GM18498 (cell line): ENCODE measurements around the gene LIN7B.

Experiments used
- ATAC-seq: cut with Tn5 transposase; IDR thresholded peaks from one replicate; pipeline ENCODE4 v1.9.1; 2021; ENCODE audit warnings: mild to moderate bottlenecking, moderate library complexity; ENCODE audit not compliant: unreplicated experiment

LIN7B gene

DNA sequence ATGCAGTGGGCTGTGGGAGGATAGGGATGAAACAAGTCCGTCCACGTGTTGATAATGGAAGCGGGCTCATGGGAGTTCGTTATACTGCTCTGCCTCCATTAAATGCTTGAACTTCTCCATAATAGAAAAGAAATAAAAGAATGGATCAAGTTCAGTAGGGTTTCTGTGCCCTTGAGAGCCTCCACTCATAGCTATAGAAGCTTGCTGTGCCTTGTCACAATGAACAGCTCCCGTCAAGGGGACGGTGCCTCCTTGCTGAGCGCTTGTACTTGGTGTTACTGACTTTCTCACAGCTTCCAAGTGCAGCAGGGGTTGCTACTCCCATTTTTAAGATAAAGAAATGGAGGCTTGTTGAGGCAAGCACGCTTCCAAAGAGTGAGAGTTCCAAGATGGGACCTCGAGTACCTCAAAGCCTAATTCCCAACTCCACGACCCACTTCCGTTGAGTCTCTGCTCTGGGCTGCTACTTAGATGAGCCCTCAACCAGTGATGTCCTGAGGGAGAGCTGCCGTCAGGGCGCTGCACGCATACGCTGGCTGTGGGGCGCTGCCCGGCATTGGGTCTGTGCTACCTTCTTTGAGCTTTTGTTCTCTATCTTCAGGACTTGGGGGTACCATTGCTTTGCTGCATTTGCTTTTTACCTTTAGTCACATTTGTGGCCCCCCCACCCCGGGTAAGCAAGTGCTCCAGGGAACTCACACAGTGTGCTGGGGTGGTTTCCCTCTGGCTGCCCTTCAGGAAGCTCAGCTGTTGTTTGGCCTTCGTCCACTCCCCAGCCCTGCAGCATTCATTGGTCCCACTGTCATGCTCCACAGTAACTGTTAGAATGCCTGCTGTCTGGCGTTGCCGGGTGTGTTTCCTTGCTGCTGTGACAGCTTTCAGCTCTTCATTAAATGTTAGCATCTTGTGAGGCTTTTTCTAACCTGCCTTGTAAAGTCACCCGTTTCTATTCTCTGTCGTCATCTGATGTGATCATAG lies 19.4 kb upstream of the LIN7B start:
- no peak for ATAC-seq

DNA sequence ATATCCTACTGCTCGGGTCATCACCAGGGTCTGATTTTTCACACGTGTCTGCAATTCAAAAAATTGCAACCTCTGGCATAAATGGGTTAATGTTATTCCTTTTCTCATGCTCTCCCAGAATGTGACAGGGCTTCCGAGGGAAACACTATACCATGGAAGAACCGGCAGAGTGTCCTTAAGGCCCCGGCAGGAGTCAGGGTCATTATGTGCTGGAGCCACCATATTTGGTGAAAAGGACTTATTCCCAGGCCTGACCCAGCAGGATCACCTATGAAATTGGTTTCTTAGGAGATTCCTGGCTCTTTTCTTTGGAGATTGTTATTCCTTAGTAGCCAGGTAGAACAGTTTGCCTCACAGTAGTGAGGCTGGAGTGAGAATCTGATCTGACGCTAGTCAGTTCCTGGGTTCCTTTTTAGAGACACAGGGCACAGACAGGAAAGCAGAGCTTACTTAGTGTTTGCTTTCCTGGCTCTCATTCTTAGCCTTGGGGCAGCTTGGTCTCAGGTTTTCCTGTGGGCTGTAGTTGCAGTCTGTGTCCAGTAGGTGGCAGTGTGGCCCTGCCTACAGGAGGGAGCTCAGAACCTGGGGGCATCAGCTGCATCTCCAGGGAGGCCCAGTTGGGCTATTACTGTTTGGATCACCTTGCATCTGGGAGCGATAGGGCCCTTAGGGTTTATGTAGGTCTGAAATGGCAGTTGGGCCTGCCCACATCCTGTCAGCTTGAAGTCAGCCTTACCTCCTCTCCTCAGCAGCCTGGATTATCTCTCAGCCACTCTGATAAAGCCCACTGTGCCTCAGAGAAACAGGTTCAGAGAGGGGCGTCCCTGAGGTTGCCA lies 16.5 kb upstream of the LIN7B start:
- no peak for ATAC-seq

DNA sequence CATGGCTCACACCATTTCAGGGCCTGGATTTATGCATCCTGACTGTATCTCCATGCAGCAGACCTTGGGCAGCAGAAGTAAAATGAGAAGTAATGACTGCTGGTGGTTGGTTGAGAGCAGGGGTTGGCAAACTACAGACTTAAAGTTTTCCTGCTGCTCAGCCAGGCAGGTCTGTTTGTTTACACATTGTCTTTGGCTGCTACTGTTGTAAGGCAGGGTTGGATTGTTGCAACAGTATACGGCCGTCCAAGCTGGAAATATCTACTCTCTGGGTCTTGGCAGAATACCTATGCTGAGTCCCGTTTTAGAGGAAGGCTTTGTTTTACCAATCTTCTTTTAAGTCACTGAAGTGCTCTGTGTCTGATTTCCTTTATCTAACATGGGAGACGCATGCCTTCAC lies 15.4 kb upstream of the LIN7B start:
- ATAC-seq = no peak

DNA sequence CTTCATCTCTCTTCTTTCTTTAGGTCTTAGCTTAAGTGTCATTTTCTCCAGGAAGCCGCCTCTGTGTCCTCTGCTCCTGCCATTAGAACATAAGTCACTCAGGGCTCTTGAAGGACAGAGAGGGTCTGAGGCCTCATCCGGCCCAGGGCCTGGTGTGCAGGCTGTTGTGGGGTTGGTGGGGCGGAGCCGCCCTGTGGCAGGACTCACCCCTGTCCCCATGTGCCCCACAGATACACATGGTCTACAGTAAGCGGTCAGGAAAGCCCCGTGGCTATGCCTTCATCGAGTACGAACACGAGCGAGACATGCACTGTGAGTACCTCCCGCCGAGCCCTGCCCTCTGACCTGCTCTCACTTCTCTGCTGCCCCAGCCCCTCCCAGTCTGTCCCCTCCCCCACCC lies 13.0 kb upstream of the LIN7B start:
- no peak for ATAC-seq

DNA sequence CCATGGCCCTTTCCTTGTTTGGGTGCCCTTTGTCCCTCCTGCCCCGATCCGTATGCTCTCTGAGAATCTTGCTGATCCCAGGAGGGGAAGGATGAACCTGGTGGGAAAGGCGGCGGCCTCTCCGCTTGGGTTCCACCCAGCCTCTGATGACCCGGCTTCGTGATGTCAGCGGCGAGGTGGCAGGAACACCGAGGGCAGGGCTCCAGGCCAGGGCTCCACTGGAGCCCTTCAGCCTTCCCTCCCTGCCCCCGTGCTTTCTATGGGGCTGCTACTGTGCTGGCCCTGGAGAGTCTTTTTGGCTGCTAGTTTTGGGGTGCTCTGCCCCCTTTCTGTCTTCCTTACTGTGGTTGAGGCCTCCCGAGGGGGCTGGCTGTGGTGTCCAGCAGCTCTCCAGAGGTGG lies 11.9 kb upstream of the LIN7B start:
- no peak for ATAC-seq

DNA sequence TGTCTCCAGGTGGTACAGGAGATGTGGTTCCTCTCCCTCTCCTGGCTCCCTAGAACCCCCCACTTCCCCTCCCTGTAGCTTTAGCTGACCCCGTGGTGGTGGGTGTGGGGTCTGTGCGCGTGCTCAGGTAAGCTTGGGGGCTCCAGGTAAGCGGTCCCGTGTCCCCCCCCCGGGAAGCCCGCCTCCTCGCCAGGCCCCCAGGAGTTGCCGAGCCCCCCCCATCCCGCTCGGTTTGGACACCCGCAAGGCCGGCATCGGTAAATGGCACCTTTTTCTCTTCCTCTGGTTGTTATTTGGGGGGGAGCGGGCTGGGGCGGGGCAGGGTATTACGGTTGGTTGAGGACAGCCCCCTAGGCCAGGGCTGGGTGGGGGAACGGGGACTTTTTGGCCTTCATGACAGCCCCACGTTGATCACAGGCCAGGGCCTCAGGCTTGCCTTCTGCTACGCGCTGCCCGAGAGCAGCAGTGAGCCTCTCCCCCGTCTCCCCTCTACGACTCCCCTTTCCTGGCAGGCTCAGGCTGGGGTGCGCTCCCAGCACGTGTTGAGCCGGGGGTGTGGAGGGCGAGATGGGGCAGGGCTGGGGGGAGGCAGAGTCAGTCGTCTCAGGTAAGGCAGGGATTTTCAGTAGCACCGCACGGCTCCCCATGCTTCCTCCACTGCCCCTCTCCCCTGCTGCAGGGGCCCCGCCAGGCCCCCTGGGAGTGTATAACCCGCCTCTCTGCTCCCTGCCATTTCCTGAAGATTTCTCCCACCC lies 10.7 kb upstream of the LIN7B start:
- ATAC-seq = no peak

DNA sequence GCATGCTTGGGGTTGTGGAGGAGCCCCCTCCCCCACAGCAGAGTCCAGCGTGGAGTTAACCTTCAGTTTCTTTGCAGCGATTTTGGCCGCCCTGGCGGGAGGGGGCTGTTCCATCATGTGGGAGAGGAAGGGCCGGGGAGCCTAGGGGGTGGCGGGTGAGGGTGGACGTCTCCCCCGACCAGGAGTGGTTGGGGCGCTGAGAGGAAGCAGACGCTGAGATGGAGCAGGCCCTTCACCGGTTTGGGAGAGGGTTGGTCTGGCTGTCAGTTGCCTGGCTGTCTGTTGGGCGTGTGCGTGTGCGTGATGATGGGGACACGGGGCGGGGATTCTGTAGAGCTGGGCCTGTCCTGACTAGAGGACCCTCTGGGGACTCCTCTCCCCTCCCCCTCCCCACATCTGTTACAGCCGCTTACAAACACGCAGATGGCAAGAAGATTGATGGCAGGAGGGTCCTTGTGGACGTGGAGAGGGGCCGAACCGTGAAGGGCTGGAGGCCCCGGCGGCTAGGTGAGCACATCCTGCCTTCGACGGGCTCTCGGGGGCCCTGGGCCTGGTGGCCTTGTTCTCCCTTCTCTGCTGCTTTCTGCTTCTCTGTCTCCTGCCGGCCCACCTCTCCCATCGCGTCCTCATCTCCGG lies 9.8 kb upstream of the LIN7B start:
- ATAC-seq = no peak

DNA sequence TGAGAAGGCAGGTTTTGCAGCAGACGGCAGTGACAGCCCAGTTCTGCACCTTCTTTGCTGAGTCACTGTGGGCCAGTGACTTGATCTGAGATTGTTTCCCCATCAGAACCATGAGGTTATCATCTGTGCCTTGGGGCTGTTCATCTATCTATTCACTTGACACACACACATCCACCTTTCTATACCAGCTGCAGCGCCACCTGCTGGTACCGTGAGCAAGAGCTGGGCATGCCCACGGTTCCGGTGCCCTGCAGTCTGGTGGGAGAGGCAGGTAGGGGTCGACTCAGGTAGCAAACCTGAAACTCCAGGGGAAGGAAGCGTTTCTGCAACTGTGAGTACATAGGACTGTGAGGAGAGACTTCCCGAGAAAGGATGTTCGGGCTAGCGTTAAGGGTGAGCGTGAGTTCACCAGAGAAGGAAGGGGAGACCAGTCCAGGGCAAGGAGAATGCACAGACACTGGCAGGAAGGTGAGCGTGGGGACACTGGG lies 7.5 kb upstream of the LIN7B start:
- ATAC-seq = no peak

DNA sequence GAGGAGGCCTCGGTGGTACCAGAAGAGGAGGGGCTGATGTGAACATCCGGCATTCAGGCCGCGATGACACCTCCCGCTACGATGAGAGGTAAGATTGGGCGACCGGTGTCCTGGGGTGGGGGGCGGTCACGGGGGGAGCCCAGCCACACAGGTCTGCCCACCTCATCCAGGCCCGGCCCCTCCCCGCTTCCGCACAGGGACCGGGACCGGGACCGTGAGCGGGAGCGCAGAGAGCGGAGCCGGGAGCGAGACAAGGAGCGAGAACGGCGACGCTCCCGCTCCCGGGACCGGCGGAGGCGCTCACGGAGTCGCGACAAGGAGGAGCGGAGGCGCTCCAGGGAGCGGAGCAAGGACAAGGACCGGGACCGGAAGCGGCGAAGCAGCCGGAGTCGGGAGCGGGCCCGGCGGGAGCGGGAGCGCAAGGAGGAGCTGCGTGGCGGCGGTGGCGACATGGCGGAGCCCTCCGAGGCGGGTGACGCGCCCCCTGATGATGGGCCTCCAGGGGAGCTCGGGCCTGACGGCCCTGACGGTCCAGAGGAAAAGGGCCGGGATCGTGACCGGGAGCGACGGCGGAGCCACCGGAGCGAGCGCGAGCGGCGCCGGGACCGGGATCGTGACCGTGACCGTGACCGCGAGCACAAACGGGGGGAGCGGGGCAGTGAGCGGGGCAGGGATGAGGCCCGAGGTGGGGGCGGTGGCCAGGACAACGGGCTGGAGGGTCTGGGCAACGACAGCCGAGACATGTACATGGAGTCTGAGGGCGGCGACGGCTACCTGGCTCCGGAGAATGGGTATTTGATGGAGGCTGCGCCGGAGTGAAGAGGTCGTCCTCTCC lies 6.3 kb upstream of the LIN7B start:
- ATAC-seq = no peak

DNA sequence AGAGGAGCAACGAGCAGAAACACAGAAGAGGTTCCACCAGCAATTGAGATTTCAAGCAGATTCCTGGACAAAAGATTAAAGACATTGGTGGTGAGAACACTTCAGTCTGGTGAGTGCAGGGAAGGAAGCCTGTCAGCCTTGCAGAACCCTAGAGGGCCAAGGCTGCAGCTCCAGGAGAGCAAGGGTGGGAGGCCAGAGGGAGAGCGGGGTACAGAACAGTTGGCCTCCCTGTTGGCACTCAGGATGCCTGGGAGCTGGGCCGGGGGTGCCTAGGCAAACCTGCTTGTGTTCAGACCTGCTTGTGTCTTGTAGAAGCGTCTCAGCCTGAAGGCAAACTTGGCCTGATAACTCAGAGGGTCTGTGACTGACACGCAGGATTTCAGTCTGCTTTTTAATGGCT lies 5.1 kb upstream of the LIN7B start:
- no peak for ATAC-seq

DNA sequence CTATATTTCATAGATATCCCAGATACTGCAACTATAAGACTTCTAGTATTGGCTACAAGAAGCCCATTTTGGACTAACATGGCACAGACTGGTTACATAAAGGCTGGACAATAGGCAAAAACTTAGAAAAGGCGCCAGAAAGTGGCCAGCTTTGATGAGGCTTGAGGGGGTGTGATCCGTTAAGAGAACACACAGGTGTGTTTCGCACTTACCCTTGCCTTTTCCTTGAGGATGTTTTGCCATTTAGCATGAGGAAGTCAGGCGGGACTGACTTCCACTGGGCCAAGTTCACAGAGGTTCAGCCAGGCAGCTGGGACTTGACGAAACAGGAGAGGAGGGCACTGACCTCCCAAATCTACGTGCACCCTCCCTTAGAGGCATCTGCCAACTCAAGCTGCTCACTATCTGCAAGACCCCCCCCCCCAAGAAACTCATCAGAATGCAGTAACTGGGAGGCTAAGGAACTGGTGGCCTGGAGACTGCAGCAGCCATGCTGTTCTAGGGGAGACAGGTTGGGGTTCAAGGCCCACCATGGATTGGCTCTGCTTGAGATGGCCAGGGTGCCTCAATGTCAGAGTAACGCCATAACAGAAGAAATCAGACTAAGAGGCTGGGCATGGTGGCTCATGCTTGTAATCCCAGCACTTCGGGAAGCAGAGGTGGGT lies 4.5 kb upstream of the LIN7B start:
- no peak for ATAC-seq

DNA sequence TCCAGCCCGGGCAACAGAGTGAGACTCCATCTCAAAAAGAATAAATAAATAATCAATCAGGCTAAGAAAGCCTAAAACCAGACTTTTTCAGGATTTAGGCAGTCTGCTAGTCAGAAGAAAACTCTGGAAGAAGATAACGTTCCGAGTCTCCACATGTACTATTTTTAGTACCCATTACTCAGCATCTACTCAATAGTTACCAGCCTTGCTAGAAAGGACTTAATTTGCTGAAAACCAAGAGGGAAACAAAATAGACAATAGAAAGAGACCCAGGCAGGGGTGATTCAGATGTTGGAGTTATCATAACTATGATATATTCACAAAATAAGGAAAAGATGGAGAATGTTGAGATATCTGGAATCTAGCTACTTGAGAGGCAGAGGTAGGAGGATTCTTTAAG lies 3.6 kb upstream of the LIN7B start:
- ATAC-seq = no peak

DNA sequence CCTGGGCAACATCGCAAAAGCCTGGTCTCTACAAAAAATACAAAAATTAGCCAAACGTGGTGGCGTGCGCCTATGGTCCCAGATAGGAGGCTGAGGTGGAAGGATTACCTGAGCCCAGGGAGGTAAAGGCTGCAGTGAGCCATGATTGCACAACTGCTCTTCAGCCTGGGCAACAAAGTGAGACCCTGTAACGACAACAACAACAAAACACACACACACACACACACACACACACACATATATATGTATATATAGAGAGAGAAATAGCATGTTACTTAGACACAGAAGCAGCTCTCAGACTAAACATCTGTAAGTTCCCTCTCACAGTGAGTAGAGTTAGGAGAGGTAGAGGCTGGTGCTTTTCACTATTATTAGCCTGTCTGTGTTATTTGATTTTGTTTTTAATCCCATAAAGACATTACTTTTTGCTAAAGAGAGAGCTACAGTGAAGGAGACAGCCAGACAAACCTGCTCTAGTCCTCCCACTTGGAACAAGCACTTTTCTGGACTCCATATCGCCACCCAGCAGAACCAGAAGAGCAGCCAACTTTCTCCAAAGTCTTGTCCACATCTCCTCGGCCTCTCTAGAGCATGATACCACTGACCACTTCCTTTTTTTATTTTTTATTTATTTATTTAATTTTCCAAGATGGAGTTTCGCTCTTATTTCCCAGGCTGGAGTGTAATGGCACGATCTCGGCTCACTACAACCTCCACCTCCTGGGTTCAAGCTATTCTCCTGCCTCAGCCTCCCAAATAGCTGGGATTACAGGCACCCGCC lies 2.8 kb upstream of the LIN7B start:
- no peak for ATAC-seq

DNA sequence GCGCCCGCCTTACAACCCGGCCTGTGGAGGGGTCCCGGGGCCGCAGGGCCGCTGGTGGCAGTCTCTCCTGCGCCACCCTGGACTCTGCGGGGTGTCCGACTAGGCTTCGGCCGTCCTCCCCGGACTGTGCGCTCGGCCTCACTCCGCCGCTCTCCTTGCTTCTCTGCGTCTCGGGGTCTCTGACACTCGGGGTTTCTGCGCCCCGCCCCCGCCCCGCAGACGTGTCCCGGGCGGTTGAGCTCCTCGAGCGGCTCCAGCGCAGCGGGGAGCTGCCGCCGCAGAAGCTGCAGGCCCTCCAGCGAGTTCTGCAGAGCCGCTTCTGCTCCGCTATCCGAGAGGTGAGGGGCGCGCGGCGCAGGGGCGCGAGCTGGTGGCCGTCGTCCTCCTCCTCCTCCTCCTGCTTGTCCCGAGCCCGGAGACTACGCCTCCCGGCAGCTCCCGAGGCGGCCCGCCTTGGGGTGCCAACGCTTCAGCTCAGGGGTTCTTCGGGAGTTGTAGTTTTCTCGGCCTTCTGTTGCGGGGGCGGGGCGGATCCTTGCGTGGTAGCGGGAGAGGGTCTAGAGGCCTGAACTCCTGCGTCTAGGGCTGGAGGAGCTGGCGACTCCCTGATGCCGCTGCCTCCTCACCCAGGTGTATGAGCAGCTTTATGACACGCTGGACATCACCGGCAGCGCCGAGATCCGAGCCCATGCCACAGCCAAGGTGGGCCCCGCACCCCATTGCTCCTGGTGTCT lies 627 bp downstream of the LIN7B start:
- peak; percentile 1 for ATAC-seq

DNA sequence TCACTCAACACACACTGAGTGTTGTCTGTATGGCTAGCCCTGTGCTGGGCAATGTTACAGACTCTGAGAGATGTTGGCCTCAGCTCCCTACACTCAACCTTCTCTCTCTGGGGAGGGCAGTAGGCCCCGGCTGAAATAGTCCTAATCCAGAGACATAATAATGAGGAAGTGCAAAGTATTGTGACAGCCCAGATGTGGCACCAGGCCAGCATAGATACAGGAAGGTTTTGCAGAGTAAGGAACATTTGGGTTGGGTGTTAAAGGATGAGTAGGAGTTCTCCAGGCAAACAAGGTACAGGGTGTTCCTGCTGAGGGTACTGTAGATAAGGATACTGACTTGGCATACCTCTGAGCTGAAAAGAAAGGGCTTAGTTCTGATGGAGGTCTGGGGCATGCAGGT lies 2.4 kb downstream of the LIN7B start:
- no peak for ATAC-seq

DNA sequence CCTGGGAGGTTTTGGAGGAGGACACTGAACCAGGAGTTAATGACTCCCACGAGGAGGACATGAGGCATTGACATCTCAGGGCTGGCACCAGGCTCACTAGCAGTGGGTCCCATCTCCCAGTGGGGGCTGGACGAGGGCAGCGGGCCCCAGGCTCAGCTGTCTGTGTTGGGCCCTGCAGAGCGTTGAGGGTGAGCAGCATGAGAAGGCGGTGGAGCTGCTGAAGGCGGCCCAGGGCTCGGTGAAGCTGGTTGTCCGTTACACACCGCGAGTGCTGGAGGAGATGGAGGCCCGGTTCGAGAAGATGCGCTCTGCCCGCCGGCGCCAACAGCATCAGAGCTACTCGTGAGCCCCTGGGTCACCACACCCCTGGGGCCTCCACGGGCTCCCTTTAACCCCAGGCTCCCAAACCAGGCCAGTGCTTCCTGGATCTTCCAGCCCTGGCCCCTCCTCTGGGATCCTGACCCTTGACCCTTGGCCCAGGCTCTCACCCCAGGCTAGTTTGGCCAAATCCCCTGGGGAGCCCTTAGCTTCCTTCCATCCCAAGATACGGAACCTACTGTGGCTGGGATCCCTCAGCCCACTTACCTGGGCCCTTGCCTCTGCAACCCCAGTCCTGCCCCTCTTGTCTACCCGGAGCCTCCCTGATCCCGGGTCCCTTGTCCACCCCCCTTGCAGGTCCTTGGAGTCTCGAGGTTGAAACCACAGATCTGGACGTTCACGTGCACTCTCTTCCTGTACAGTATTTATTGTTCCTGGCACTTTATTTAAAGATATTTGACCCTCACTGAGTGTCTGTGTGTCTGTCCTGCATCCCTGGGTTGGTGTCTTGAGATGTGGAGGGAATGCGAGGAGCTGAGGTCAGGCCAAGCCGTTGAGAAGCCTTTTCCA lies 3.8 kb downstream of the LIN7B start:
- no peak for ATAC-seq
